Measurements from ENCODE around the gene CD36. TPM values are rescaled to one million over a fixed set of nuclear protein-coding genes. Genes with fewer than 3 reads are reported as not detected.

CD36 gene
- total RNA-seq, 1 experiment from 2014 or later: 2.7 TPM

DNA sequence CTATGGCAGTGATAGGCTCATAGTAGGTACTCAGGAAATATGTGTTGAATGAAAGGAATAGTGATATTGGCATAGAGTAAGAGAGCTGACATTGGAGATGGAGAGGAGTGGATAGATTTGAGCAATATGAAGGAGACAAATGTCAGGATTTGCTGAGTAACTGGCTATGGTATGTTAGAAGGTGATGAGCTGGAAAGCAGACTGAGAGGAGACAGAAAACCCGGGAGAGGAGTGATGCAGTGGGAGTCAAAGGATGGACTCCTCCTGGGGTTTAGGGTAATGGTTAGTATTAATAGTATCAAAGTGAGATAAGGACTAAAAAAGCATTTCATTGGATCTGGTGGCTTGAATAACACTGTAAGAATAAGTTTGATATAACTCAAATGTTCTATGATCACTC lies 64.8 kb downstream of the CD36 start:
- no peak for DNase-seq (ENCODE audit: low spot score)

DNA sequence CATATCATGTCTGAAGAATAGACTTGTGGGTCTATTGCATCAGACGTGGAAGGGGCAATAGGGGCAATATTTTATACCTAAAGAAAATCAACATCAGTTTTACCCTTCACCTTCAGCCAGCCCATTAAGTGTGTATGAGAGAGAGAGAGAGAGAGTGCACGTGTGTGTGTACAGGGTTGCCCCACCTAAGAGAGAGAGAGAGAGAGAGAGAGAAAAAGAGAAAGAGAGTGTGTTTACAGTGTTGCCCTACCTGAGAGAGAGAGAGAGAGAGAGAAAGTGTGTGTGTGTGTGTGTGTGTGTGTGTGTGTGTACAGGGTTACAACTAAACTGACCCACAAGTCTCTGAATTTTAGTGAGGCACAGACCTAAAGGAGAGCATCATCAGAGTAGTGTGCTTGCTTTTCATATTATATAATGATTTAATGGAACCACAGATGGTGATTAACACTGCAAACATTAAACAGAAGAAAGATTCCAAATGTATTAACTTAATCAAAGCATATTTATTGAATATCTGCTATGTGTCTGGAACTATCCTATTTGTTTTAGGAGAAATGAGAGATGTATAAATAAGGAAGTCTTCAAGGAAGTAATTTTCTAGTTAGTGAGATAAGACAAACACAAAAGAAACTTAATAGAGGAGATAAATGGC lies 66.8 kb downstream of the CD36 start:
- DNase-seq (ENCODE audit: low spot score): no peak

- no peak for DNase-seq (ENCODE audit: low spot score)
Measured at GRCh38 chr7:80707318-80707717, 68.9 kb downstream of the CD36 start.

- DNase-seq (ENCODE audit: low spot score): no peak
Measured at GRCh38 chr7:80708123-80708522, 69.7 kb downstream of the CD36 start.

GRCh38 chr7:80711531-80711930 lies 73.1 kb downstream of the CD36 start:
- peak; percentile 51 for DNase-seq (ENCODE audit: low spot score)

DNA sequence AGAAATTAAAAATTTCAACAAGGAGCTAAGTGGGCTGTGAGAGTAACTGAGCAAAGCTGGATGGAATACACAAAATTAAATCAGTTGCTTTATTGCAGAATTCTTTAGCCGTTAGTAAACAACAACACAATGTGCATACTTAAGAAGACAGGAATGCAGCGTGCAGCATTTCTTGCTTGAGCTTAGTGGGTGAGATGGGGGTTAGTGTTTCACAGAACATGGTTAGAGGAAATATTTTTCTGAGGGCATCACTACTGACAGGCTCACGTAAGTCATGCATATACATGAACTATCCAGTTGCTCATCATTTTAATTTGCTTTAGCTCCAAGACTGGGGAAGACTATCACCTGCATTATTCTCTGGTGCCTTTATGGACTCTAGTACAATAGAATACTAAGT lies 80.8 kb downstream of the CD36 start:
- peak; percentile 56 for DNase-seq (ENCODE audit: low spot score)

DNA sequence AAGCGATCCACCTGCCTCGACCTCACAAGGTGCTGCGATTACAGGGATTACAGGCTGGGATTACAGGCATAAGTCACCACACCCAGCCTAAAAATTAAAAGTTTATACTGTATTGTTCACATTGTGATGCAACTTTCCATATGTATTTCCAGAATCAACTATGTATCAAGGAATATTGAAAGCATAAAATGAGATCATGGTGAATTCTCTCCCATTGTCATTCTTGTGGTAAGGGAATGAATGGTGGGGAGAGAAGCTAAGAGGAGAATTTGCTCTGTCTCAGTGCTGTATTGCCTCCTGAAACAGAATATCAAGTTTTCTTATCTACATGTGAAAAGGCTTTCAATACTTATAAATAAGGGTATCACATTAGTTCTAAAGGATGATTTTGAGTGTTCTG lies 81.7 kb downstream of the CD36 start:
- no peak for DNase-seq (ENCODE audit: low spot score)

- DNase-seq (ENCODE audit: low spot score): peak; percentile 82
Measured at GRCh38 chr7:80721883-80722615, 83.6 kb downstream of the CD36 start.

- peak; percentile 100 for DNase-seq (ENCODE audit: low spot score)
Measured at GRCh38 chr7:80722616-80723195, 84.3 kb downstream of the CD36 start.

- DNase-seq (ENCODE audit: low spot score): peak; percentile 59
Measured at GRCh38 chr7:80724249-80724871, 85.9 kb downstream of the CD36 start.

- DNase-seq (ENCODE audit: low spot score): no peak
Measured at GRCh38 chr7:80725181-80725611, 86.8 kb downstream of the CD36 start.

Other genes starting within 250 kb of the CD36 start
- not detected in 2 replicates for gene GNAT3, start 126.6 kb upstream of the CD36 start, total RNA-seq (2014; rRNA removed; shearing (Covaris generic))